Measurements from ENCODE around the gene CDC42BPB.

CDC42BPB gene

DNA sequence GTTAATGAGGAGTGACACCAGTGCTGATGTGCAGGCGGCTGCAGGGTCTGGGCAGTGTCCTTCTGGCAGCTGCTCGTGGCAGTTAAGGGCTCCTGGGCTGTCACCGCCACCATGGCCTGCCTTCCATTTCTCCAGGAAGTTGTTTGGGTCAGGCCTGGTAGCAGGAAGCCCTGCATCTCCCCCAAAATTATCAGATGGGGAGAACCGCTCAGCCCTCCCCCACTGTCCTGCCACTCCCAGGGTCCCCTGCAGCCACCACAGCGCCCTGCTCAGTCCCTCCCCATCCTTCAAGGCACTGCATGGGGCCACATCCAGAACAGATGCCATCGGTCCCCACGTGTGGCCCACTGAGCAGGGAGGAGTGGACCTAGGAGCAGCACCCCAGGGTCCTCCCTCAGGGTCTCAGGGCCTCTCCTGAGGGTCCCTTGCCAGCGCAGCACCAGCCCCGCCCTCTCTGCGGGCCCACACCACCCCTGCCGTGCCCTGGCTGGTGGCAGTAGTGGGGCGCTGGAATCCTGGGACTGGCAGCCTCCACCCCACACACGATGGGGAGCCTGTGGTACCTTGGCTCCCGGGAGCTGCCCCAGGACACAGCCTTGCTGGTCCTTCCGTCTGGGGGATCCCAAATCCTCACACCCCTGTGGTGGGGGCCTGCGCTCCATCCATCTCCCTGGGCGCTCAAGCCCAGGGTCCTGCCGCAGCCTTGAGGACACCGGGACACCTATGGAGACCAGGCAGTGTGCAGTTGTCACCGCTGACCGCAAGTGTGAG lies 145.2 kb downstream of the CDC42BPB start:
- DNase-seq (ENCODE audit: low read depth) = no peak

DNA sequence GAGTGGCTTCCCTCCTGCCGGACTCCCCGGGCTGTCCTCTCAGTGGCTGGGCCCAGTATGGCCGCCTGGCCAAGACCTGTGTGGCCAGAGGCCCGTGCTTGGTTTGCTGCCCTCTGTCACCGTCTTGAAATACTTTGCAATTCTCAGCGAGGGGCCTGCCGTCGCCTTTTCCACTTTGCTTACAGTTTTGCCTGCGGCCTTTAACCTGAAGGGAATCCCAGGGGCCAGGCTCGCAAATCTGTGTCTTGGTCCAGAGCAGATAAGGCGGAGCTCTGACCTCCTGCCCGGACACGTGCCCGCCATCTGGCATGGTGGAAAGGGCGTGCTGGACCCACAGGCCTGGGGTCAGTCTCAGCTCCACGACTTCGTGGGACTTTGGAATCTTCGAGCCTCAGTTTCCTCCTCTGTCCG lies 145.8 kb downstream of the CDC42BPB start:
- no peak for DNase-seq (ENCODE audit: low read depth)

DNA sequence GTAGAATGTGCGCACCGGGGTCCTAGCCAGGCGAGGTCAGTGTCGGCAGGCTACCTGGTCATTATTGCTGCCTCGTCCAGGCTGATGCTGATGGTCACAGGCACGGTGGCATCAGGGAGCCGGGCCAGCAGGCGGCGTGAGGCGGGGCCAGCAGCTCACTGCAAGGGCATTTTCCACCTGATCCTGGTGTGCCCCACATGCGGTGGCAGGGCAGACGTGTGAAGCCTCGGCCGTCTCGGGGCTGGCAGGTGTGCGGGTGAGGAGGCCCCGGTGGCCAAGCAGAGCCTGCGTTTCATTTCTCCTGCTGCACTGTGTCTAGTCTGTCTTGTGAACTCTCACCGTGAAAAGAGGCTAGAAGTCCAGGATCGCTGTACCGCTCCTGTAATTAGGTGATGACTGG lies 146.9 kb downstream of the CDC42BPB start:
- no peak for DNase-seq (ENCODE audit: low read depth)

DNA sequence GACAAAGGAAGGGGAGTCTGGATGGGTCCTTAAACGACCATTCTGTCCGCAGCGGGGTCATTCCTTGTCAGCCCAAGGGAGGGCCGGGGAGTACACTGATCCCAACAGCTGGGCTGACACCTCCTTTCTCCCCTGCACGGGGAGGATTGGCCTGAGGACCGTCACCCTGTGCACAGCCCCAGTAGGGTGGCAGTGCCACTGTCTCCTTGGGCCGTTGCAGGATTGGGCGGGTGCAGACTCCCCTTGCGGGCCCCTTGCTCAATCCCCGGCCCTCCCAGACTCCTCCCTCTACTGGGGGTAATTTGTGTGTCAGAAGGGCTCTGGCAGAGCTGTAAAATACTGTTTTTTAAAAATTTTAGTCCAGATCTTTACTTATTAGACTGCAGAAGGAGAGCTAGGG lies 147.4 kb downstream of the CDC42BPB start:
- DNase-seq (ENCODE audit: low read depth) = no peak

DNA sequence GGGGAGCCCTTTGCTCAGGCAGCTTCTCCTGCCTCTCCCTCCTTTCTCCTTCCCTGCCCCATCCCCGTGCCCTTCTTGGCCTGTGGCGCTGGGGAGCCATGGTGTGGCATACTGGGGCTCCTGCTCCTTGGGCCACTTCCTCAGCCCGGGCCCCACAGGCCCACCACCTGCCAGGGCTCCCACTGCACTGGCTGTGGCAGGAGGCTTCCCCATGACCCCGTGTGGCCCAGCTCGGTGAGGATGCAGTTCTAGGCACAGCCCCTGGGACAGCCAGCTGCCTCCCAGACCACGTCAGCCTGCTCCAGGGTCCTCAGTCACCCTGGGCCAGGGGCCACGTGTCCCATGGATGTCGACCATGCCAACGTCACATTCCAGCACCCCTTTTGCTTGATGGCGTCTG lies 147.9 kb downstream of the CDC42BPB start:
- DNase-seq (ENCODE audit: low read depth) = no peak

DNA sequence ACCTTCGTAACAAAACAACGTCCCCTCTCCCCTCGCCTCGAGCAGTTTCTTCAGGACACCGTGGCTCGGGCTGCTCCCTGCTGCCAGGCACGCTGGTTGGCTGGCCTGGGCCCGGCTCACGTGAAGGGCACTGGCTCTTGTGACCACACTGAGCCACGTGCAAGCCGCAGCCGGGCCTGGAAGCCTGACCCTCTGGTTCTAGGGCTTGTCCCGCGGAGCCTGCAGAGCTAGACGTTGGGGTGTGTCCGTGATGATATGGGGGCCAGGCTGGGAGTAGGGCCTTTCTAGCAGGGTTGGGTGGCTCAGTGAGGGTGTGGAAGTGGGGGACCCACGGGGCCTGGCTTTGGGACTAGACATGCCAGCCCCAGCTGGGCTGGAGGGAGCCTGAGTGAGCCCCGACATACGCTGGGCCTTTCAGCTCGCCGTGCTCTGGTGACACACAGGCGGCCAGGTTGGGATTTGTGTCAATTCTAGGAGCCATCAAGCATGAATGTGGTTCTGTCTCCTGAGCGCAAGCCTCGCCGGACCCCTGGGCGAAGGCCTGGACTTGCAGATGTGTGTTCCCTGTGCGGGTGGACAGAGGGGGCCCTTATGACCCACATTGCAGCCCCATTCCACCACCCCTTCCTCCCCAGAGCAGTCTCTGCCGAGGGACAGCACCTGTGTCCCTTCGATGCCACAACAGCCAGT lies 148.4 kb downstream of the CDC42BPB start:
- no peak for DNase-seq (ENCODE audit: low read depth)

DNA sequence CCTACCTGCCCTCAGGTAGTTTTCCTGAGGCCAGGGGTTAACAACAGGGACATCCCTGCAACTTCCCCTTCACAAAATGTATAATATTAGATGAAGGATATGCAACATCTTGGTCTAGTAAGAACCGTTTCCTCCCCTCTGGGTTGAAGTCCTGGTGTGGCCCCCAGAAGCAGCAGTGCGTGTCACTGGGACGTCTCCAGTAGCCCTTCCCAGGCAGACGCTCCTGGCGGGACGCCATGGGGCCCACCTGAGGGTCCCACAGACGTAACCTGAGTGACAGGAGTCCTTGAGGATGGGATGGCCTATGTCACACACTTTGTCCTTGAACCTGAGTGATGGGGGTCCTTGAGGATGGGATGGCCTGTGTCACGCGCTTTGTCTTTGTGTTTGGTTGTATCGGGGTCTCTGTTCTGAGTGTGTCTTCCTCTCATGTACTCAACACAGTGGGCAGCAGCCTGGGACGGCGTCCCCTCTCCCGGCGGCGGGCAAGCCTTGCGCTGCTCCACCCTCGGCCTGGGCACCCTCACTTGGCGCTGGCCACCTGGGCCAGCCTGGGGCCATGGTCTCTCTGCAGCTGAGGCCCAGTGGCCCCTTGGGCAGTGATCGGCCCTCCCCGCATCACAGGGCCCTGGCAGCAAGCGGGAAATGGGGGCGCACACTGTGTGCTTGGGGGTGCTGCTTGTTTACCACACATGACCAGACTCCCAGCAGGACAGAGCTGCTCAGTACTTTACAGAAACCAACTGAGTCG lies 149.2 kb downstream of the CDC42BPB start:
- no peak for DNase-seq (ENCODE audit: low read depth)

DNA sequence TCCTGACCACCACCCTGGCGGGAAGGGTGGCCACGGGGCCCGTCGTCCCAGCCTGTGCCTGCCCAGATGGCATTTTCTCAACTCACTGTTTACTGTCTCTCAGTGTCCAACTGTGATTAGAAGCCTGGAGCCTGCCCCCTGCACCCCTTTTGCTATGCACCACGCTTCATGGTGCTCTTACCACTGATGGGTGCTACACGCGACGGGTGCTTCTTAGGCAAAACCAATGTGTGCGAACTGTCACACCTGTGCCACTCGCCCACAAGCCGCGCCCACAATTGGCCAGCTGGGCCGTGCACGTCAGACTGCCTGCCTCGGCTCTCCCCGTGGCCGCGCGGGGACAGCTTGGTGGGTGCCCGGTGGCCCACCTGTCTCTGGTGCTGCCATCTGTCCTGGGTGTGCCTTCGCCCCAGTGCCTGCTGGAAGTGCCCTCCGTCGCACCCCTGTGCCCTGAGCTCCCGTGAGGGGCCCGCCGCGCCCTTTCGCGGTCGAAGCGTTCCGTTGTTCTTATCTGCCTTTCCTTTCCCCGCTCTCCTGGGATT lies 150.0 kb downstream of the CDC42BPB start:
- no peak for DNase-seq (ENCODE audit: low read depth)

DNA sequence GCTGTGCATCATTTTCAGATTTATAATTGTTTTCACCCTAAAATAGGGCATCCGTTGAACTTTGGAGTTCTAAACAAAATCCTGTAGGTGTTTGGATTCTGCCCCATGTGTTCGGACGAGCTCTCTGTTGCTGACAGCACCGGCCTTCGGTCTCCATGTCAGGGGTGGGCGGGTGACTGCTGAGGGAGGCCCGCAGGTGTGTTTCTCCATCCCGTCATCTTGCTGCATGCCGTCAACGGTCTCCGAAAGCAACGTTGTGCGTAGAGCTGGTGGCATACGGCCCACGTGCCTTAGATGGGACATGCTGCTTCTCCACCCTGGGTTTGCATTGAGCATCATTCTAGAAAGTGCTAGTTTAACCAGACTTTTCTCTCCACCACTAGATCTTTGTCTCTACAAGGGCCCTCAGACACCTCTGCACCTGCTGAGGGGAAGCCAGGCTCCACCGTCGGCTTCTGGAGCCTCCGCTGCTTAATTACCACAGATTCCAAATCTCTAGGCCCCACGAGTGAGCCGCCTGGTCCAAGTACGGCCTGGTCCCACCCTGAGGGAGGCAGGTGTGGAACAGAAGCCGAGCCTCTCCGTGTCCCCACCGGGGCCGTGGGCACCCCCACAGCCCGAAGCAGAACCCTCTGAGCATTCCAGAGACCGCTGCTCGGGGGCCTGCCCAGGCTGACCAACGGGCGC lies 150.6 kb downstream of the CDC42BPB start:
- DNase-seq (ENCODE audit: low read depth) = no peak

DNA sequence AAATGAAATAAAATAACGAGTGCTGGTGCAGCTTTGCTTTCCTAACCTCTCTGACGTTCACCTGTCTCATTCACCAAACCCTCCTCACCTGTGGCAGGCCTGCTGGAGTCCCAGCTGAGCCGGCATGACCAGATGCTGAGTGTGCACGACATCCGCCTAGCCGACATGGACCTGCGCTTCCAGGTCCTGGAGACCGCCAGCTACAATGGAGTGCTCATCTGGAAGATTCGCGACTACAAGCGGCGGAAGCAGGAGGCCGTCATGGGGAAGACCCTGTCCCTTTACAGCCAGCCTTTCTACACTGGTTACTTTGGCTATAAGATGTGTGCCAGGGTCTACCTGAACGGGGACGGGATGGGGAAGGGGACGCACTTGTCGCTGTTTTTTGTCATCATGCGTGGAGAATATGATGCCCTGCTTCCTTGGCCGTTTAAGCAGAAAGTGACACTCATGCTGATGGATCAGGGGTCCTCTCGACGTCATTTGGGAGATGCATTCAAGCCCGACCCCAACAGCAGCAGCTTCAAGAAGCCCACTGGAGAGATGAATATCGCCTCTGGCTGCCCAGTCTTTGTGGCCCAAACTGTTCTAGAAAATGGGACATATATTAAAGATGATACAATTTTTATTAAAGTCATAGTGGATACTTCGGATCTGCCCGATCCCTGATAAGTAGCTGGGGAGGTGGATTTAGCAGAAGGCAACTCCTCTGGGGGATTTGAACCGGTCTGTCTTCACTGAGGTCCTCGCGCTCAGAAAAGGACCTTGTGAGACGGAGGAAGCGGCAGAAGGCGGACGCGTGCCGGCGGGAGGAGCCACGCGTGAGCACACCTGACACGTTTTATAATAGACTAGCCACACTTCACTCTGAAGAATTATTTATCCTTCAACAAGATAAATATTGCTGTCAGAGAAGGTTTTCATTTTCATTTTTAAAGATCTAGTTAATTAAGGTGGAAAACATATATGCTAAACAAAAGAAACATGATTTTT lies 151.9 kb downstream of the CDC42BPB start:
- no peak for DNase-seq (ENCODE audit: low read depth)

DNA sequence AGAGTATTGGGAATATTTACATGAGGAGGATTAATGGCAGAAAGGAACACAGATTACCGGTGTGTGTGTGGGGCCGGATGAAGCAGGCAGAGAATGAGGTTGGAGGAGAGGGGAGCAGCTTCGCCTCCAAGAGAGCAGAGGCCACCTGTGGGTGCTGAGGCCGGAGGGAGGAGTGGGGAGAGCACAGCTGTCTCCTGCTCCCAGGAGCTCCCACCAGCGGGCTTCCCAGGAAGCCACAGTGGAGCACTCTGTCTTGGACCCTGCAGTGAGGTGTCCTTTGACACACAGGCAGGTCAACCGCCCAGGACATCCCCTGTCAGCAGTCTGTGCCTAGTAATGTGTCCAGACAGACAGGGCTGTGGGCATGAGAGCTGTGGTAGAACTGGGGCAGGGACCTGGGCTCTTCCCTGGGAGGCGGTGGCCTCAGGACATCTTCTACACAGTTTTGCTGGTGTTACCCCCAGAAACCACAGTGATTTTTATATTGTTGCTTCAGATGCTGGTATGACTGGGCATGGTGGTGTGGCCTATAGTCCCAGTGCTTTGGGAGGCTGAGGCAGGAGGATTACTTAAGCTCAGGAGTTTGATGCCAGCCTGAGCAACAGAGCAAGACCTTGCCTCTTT lies 153.3 kb downstream of the CDC42BPB start:
- no peak for DNase-seq (ENCODE audit: low read depth)

DNA sequence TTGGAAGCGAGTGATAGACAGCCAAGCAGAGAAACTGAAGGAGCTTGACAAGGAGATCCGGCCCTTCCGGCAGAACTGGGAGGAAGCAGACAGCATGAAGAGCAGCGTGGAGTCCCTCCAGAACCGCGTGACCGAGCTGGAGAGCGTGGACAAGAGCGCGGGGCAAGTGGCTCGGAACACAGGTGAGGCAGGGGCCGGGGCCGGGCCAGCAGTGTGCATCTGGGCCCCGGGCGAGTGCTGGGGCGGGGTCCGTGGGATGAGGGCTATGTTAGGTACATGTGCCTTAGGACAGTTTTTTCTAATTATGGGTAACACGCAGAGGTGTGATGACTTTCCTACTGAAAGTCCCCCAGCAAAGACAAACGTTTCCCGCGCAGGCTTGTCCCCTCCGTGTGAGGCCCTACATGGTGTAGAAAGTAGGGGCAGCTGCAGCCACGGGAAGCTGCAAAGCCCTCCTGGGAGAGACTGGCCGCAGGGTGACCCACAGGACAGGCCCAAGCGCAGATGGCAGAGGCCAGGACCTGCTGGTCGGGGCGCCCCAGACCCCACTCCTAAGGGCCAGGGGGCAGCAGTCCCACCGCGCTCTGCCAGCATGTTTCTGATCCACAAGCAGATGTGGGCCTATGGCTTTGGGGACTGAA lies 154.0 kb downstream of the CDC42BPB start:
- no peak for DNase-seq (ENCODE audit: low read depth)

DNA sequence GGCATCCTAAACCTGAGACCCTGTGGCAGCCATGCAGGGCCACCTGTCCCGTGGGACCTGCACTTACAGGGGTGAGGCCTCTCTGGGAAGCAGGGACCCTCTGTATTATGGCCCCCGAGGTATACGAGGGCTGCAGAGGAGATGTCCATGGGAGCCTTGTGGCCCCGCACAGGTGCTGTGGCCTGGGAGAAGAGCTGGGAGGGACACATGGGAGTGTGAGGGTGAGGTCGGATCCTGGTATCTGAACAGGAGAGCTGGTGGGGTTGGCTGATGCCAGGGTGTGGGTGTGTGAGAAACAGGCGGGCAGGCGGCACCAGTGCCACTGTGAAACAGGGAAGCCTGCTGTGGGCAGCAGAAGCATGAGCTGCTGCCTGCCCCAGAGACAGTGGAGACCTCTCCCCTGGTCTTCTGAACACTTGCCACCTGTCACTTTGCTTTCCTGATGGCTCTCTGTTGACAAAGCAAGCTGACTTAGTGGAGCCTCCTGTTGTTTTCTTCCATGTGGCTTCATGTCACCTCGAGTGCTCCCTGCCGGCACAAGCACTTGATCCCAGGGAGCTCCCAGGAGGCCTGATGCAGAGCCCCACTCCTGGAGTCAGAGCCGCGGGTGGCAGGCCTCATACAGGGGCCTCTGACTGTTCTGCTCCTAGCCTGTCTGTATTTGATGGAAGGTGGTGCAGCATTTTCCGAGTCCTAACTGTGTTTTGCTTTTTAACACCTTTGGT lies 154.7 kb downstream of the CDC42BPB start:
- no peak for DNase-seq (ENCODE audit: low read depth)

DNA sequence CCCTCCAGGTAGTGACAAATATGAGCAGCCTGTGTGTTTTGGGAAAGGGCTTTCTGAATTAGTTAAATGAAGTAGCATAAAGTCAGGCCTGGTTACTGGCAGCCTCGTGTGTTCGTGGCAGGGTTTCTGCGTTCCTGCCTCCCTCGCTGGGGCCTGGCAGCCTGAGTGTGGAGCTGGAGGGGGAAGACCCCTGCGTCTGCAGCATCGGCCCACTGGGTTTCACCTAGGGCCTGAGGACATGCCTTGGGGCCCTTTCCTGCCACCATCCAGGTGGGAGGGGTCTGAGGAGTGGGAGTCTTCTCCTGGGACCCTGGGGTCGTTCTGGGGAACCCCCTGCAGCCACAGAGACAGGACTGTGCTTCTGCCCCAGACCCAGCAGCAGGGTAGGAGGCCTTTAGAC lies 155.3 kb downstream of the CDC42BPB start:
- no peak for DNase-seq (ENCODE audit: low read depth)

DNA sequence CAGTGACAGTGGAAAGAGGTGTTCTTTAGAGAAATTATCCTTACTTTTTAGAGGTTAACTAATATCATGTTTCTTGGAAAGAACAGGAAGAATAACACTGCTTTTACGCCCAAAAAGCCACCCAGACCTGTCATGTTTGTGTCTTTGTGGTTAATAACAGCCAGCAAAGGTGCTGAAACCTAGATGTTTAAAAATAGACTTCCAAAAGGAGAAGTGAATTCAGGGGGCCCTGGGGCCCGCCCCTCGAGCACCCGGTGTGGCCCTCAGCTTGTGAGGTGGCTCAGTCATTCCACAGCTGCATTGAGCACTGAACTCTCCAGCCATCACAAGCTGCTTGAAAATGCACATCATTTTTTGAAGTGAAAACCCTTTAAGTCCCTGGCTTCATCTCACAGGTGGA lies 155.7 kb downstream of the CDC42BPB start:
- no peak for DNase-seq (ENCODE audit: low read depth)

DNA sequence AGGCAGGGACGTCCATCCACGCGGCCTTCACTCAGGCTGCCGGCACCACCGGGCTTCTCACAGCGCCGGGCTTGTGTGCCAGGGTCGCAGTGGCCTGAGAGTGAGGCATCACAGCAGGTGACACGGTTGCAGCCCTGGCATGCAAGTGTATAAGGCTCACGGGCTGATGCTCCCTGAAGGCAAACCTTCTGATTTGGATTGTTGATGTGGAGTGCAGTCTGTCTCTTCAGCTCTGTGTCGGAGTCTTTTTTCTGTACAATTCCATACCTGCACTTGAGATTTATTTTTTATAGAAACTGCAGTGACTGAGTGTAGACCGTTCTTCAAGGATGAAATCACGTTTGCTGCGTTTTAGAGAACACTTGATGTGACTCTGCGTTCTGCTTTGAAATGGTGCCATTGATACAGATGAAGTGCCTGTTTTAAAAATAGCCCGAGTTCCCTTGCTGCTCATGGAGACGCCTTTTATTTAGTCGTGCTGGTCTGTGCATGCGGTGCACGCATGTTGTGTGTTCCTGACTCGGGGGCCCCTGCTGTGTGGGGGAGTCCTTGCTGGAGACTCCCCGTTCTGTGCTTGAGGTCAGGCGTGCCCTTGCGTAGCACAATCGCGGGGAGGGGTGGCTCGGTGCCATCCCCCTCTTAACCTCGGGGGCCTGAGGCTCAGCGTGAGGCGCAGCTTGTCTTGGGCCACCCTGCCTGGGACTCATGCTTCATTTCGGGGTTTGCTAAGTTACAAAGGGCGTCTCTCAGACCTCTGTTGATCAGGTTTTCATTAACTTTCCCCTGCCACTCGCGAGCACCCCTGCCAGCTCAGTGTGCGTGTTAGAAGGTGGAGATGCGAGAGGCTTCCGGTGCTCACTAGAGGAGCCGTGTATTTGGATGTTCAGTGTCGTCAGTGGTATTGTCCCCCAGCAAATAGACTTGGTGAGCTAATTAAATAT lies 156.4 kb downstream of the CDC42BPB start:
- DNase-seq (ENCODE audit: low read depth) = no peak

DNA sequence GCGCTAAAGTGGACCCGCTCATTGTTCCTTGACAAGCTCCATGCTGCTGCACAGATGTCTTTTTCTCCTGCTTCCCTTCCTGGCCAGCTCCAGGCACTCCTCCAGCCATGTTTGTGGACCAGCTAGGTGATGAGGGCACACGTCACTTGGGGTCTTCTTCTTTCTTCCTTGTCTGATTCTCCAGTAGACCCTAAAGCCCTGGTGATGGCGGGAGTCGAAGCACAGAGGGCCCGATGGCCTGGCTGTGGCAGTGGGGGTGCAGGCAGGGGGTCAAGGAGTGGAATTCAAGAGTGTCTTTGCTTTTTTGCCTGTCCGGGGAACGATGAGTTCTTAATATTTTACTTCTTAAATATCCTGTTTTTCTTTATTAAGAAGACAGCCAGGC lies 157.8 kb downstream of the CDC42BPB start:
- no peak for DNase-seq (ENCODE audit: low read depth)

Data from HS-27A (cell line).